Left lobe of liver (tissue), 2 donors: ENCODE results near the gene S1PR5. TPM values are rescaled to one million over a fixed set of nuclear protein-coding genes. Genes with fewer than 3 reads are reported as not detected.

Source experiments
- ATAC-seq: fragments of 200-7000 bp; cut with Tn5 transposase; one replicate; pipeline ENCODE4 v1.9.1; 2020; ENCODE audit warnings: mild to moderate bottlenecking, moderate library complexity
- DNase-seq: peaks from one replicate; pipeline ENCODE4 v3.0.0-alpha.2; 2020; ENCODE audit warnings: low spot score
- total RNA-seq: library from RNA; stranded (reverse); gene quantifications from one replicate; pipeline ENCODE4 v1.2.1, GENCODE V29; 2021
- donor health status: DM: no; HTN: no; CAD: no; lungs with moderate emphysema.
- donor health status: DM: no; HTN: yes; CAD: no.

Gene S1PR5
- total RNA-seq, 1 donor from 2014 or later = 0.30 TPM

- no peak for ATAC-seq
- no peak for DNase-seq
These were observed 468 bp downstream of the S1PR5 start for GRCh38 chr19:10516671-10517286.

GRCh38 chr19:10516064-10516385 lies 1.2 kb downstream of the S1PR5 start:
- DNase-seq = no peak
- no peak for ATAC-seq

GRCh38 chr19:10514211-10515145 lies 2.8 kb downstream of the S1PR5 start:
- no peak for ATAC-seq

GRCh38 chr19:10513223-10513622 lies 4.0 kb downstream of the S1PR5 start:
- DNase-seq (no peak), ATAC-seq (no peak)

More at GRCh38 chr19:10514211-10515145, 2.8 kb downstream of the S1PR5 start:
- no peak for DNase-seq

GRCh38 chr19:10510301-10510802 lies 6.9 kb downstream of the S1PR5 start:
- ATAC-seq (peak; percentile 33), DNase-seq (no peak)

- DNase-seq = no peak
- ATAC-seq = no peak
These were observed 8.5 kb downstream of the S1PR5 start for GRCh38 chr19:10508707-10509106.

- no peak for ATAC-seq
- DNase-seq = no peak
These were observed 9.2 kb downstream of the S1PR5 start for GRCh38 chr19:10508036-10508435.

- ATAC-seq = peak; percentile 15
- peak; percentile 66 for DNase-seq
These were observed 11.5 kb downstream of the S1PR5 start for GRCh38 chr19:10505583-10506229.

- ATAC-seq (peak; percentile 4), DNase-seq (no peak)
These were observed 14.1 kb downstream of the S1PR5 start, which contains the start of gene KEAP1 for GRCh38 chr19:10503002-10503789. KEAP1 (minus strand) TSS chr19:10503356; CDS start chr19:10500033, 3,323 bp downstream.

GRCh38 chr19:10502524-10503001 lies 14.7 kb downstream of the S1PR5 start:
- peak; percentile 80 for ATAC-seq
- DNase-seq = peak; percentile 95

GRCh38 chr19:10501971-10502523 lies 15.2 kb downstream of the S1PR5 start:
- peak; percentile 69 for ATAC-seq
- peak; percentile 99 for DNase-seq

GRCh38 chr19:10500247-10500592 lies 17.0 kb downstream of the S1PR5 start:
- DNase-seq = no peak
- ATAC-seq = no peak

- ATAC-seq (peak; percentile 26), DNase-seq (peak; percentile 82)
These were observed 17.5 kb downstream of the S1PR5 start for GRCh38 chr19:10499550-10500246.

- no peak for ATAC-seq
- no peak for DNase-seq
These were observed 19.9 kb downstream of the S1PR5 start for GRCh38 chr19:10497371-10497770.

GRCh38 chr19:10491472-10492047 lies 25.7 kb downstream of the S1PR5 start:
- no peak for ATAC-seq

GRCh38 chr19:10486551-10486950 lies 30.7 kb downstream of the S1PR5 start:
- DNase-seq (no peak), ATAC-seq (no peak)

More at GRCh38 chr19:10491472-10492047, 25.7 kb downstream of the S1PR5 start:
- DNase-seq = no peak

GRCh38 chr19:10478903-10479384 lies 38.3 kb downstream of the S1PR5 start:
- ATAC-seq = peak; percentile 82

GRCh38 chr19:10478476-10478875 lies 38.8 kb downstream of the S1PR5 start:
- DNase-seq (no peak), ATAC-seq (no peak)

More at GRCh38 chr19:10478903-10479384, 38.3 kb downstream of the S1PR5 start:
- peak; percentile 71 for DNase-seq

- ATAC-seq = no peak
- DNase-seq = no peak
These were observed 42.2 kb downstream of the S1PR5 start for GRCh38 chr19:10474962-10475451.
